Activated CD4-positive, alpha-beta T cell treated with anti-CD3 and anti-CD28 coated beads, Interleukin-2, amount 50 U/mL, for 4 hours (primary cell): ENCODE measurements around the gene USP10.
"Not testable (repeated sequence)": the region's sequence is repeated elsewhere in the genome, so short reads cannot be mapped to it uniquely, and the experiment has no call there.

Experiments
- DNase-seq, 2 experiments: peaks; one replicate each; pipeline ENCODE4 v3.0.0-alpha.2; 2020

USP10 gene

GRCh38 chr16:84673561-84673960 is 26.2 kb upstream of the USP10 start:
- no peak for DNase-seq

- DNase-seq = no peak
Observed at GRCh38 chr16:84675423-84675822, 24.4 kb upstream of the USP10 start.

GRCh38 chr16:84675884-84676283 is 23.9 kb upstream of the USP10 start:
- DNase-seq = no peak

DNA sequence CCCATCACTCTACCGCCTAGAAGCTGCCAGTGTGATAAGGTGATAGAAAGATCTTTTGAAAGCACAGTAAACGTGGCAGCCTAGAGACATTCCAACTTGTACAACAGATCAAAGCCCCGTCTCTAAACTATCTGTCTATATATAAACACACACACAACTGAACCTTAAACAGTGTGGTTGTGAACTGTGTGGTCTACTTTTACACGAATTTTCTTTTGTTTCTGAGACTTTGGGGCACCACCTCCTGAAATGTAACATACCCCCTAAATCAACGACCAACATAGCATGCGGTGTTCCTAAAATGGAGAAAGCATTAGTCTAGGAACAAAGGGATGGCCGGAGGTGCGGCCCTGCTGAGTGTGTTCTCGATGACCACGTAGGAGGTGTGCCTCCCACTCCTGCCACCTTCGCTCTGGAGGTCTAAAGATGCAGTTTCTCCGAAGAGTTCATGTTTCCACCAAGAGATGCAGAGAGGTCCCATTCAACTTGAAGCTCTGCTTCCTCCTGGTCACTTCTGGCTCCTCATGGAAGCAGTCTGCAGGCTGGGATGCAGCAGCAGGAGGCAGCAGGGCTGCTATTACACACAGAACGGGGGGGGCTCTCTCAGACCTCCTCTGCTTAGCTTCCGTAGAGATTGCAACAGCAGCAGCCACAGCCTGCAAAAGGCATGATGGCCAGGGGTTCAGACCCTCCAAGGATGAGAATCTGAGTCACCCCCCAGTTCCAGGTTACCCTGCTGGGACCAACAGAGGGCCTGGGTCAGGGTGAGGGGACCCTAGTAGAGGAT is 22.6 kb upstream of the USP10 start:
- no peak for DNase-seq

DNA sequence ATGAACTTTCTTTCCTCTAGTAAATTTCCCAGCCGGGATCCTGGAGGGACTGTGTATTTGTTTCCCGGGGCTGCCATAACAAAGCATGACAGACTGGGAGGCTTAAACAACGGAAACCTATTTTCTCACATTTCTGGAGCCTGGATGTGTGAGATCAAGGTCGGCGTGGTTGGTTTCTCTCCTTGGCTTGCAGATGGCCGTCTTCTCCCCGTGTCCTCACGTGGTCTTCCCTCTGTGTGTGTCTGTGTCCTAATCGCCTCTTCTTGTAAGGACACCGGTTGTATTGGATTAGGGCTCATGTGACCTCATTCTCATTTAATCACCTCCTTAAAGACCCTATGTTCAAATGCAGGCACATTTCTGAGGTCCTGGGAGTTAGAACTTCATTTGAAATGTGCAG is 22.0 kb upstream of the USP10 start:
- no peak for DNase-seq

- DNase-seq = no peak
Observed at GRCh38 chr16:84678541-84678940, 21.3 kb upstream of the USP10 start.

GRCh38 chr16:84680165-84680842 is 19.5 kb upstream of the USP10 start:
- DNase-seq = no peak

DNA sequence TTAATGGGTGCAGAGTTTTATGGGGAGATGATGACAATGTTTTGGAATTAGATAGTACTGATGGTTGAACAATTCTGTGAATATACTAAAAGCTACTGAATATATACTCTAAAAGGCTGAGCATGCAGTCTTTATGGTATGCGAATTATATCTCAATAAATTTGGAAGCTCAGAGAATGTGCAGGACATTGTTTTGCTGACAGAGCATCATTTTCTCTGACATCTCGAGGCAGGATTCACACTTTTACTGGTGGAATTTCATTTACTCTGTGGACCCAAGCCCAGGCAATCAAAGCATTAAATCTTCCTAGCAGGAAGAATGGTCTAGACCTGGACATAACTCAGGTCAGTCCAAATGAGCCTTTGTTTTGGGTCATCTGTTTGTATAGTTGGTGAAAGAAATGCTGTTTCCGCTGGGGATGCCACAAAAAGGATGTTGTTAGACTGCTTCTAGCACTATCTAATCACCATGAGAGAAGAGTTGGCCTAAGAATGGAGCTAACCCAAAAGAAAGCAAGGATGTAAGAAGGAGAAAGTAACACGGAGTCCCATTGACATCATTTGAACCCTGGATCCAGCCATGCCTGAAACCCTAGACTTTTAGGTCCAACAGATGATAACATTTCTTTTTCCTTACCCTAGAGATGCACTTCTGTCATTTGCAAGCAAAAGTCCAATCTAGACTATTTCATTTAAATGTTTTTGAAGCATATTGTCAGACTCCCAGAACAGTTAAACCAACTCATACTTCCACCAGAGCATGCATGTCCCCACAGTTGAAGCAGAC is 18.8 kb upstream of the USP10 start:
- no peak for DNase-seq

GRCh38 chr16:84683691-84684591 is 15.9 kb upstream of the USP10 start:
- DNase-seq = no peak

GRCh38 chr16:84684592-84684965 is 15.2 kb upstream of the USP10 start:
- no peak for DNase-seq

GRCh38 chr16:84685210-84685609 is 14.6 kb upstream of the USP10 start:
- DNase-seq = no peak

DNA sequence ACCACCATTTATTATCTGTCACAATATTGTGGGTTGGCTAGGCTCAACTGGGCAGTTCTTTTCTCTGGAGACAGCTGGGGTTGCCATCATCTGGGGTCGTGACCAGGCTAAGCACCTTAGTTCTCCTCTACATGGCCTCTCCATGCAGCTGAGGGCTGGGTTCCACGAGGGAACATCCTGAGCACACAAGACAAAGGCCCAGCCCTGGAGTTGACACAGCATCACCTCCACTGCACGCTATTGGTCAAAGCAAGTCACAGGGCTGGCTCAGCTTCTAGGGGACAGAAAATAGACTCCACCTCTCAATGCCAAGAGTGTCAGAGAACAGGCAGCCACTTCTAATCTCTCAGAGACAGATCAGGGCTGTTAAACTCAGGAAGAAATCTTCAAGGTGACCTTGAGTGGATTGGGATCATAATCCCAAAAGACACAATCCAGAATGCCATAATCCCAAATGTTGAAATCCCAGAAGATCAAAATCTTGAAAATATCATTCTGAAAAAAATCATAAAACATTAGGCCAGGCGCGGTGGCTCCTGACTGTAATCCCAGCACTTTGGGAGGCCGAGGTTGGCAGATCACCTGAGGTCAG is 13.0 kb upstream of the USP10 start:
- no peak for DNase-seq

DNA sequence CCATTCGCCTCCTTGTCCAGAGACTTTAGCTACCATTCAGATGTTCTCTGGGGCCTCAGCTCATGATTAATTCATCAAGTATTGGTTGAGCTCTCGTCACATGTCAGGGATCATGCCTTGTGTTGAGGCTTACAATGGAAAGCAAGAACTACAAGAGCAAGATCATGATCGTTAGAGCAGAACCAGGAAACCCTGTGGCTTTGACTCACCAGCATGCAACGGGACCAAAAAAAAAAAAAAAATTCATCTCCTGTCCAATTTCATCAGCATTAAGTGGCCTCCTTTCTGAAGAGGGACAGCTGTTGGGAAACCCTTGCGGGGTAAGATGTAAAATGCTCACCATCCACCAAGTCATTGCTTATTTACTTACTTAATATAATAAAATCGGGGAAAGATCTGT is 12.1 kb upstream of the USP10 start:
- DNase-seq = no peak

GRCh38 chr16:84688163-84688562 is 11.6 kb upstream of the USP10 start:
- not testable (repeated sequence) for DNase-seq

- no peak for DNase-seq
Observed at GRCh38 chr16:84689111-84689510, 10.7 kb upstream of the USP10 start.

DNA sequence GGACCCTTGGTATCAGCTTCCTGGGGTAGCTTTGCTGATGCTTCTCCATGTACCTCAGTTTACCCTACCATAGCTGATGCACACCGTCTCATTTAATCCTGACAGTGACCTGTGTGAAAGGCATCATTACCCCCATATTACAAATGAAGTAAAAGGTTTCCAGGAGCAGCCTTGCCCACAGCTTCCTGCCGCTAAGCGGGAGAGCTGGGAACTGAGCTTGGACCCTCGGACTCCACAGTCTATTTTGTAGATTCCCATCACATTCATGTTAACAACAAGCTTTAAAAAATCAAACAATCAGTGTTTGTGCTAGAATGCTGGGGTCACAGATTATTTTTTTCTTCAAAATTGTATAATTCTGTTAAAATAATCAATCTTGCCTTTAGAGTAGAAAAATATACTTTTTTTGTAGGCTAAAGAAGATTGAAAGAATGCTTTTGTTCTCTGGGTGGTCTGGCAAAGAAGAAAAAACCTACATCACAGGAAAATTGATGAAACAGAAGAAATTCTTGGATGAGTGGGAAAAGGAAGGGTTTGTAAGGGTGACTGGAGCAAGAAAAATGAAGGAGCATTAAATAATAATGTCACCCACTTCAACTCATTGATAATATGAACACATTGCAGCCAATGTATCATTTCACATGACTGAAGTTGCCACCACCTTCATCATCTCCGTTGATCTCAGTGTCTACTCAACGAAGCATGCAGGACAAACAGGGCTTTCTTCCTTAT is 9.5 kb upstream of the USP10 start:
- no peak for DNase-seq

- DNase-seq = no peak
Observed at GRCh38 chr16:84692451-84693214, 7.2 kb upstream of the USP10 start.

DNA sequence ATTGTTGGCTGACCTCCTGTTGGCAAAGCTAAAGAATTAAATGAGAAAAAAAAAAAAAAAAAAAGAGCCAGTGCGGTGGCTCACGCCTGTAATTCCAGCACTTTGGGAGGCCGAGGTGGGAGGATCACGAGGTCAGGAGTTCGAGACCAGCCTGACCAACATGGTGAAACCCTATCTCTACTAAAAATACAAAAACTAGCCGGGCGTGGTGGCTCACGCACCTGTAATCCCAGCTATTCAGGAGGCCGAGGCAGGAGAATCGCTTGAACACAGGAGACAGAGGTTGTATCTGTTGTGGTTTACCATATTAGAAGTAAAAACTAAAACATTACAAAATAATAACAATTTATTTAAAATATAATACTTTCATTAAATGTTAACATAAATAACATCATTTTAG is 5.9 kb upstream of the USP10 start:
- DNase-seq = not testable (repeated sequence)

GRCh38 chr16:84694980-84695379 is 4.8 kb upstream of the USP10 start:
- DNase-seq = no peak

GRCh38 chr16:84699147-84699711 is 571 bp upstream of the USP10 start:
- no peak for DNase-seq
